Vagina (tissue), 2 donors: ENCODE results near the gene CHD9NB. TPM values are rescaled to one million over a fixed set of nuclear protein-coding genes. Genes with fewer than 3 reads are reported as not detected.
"Not testable (repeated sequence)": the region's sequence is repeated elsewhere in the genome, so short reads cannot be mapped to it uniquely, and the experiment has no call there.

Source experiments
- DNase-seq, 2 donors: peaks; one replicate each; pipeline ENCODE4 v3.0.0-alpha.2; 2017; ENCODE audit errors: extremely low spot score in 2 of 2
- H3K27ac ChIP-seq: fragments of 200-600 bp; sonication (generic); one replicate; pipeline ENCODE4 v1.5.1; 2019
- H3K27me3 ChIP-seq: fragments of 200-600 bp; sonication (generic); one replicate; pipeline ENCODE4 v1.5.1; 2019
- H3K36me3 ChIP-seq, 2 donors: fragments of 200-600 bp; sonication (generic); one replicate each; pipeline ENCODE4 v1.5.1; 2017 to 2019
- H3K4me1 ChIP-seq: fragments of 200-600 bp; sonication (generic); one replicate; pipeline ENCODE4 v1.5.1; 2019
- H3K4me3 ChIP-seq, 2 donors: fragments of 200-600 bp; sonication (generic); 1 replicate in 1 of 2; 2 replicates in 1 of 2; pipeline ENCODE4 v1.5.1; 2016 to 2019
- H3K9me3 ChIP-seq: fragments of 200-600 bp; sonication (generic); one replicate; pipeline ENCODE4 v1.5.1; 2019
- CTCF ChIP-seq, 3 experiments: fragments of 450-650 bp in 2 of 3; fragments of 200-600 bp in 1 of 3; sonication (generic) in 1 of 3; IDR thresholded peaks; one replicate each; pipeline ENCODE4 v1.5.1; 2017 to 2019; ENCODE audit warnings: antibody characterized with exemption in 3 of 3, mild to moderate bottlenecking in 2 of 3, moderate library complexity in 2 of 3
- POLR2A ChIP-seq, 2 donors: fragments of 450-650 bp; IDR thresholded peaks; one replicate each; pipeline ENCODE4 v1.6.1; 2017; ENCODE audit warnings: antibody characterized with exemption in 2 of 2, mild to moderate bottlenecking in 2 of 2, moderate library complexity in 2 of 2
- POLR2AphosphoS5 ChIP-seq, 2 donors: sonication (generic); formaldehyde crosslinking; IDR thresholded peaks; one replicate each; pipeline ENCODE4 v1.9.0; 2017; ENCODE audit warnings: antibody characterized with exemption in 2 of 2, mild to moderate bottlenecking in 2 of 2, low read depth in 1 of 2; ENCODE audit not compliant: insufficient read depth in 1 of 2
- intact Hi-C: fragments of 100-400 bp; cut with DNase I; formaldehyde crosslinking; loops from one replicate; pipeline ENCODE4 v1.15.1; 2023
- total RNA-seq: library from RNA; depleted of rRNA; stranded (reverse); fragments of >200 nt; gene quantifications from one replicate; pipeline ENCODE4 v1.2.3, GENCODE V29; 2016

CHD9NB gene
- total RNA-seq, 1 donor from 2014 or later: not detected

- peaks cover 44% of the 10 kb centered on the region for H3K4me1 ChIP-seq
- no peaks in the 10 kb centered on the region for H3K36me3 ChIP-seq
- DNase-seq: no peak
- H3K27ac ChIP-seq: peak overlapping the region; percentile 80
- intact Hi-C loops: no loop called here
- TF ChIP-seq POLR2AphosphoS5 (IDR thresholded peaks at IDR 0.05; ENCODE audit: insufficient read depth in 1 of 2, low read depth in 1 of 2) (no peak), CTCF (IDR thresholded peaks at IDR 0.05) (no peak), POLR2A (IDR thresholded peaks at IDR 0.05) (no peak)
- H3K27me3 ChIP-seq: no peaks in the 10 kb centered on the region
- no peaks in the 10 kb centered on the region for H3K9me3 ChIP-seq
- peak overlapping the region in 1 of 2 donors; percentile 31 for H3K4me3 ChIP-seq
Measured at GRCh38 chr16:53042235-53042701, 10.4 kb downstream of the CHD9NB start.

GRCh38 chr16:53041320-53042051, 11.2 kb downstream of the CHD9NB start:
- H3K27ac ChIP-seq: peak overlapping the region; percentile 80
- DNase-seq: peak in 1 of 2 donors; percentile 92
- H3K4me1 ChIP-seq: peaks cover 44% of the 10 kb centered on the region
- no peaks in the 10 kb centered on the region for H3K36me3 ChIP-seq
- intact Hi-C loops: no loop called here
- H3K4me3 ChIP-seq: peak overlapping the region in 1 of 2 donors; percentile 31
- H3K9me3 ChIP-seq: no peaks in the 10 kb centered on the region
- no peaks in the 10 kb centered on the region for H3K27me3 ChIP-seq
- TF ChIP-seq POLR2A (IDR thresholded peaks at IDR 0.05) (no peak), POLR2AphosphoS5 (IDR thresholded peaks at IDR 0.05; ENCODE audit: insufficient read depth in 1 of 2, low read depth in 1 of 2) (peak; percentile 60 to 78)

- DNase-seq: no peak
- Histone ChIP-seq H3K4me3 (no peak overlapping the region), H3K27ac (peak overlapping the region; percentile 80), H3K9me3 (no peaks in the 10 kb centered on the region), H3K36me3 (no peaks in the 10 kb centered on the region), H3K4me1 (peaks cover 44% of the 10 kb centered on the region), H3K27me3 (no peaks in the 10 kb centered on the region)
- intact Hi-C loops: no loop called here
- no peak for TF ChIP-seq POLR2AphosphoS5 (IDR thresholded peaks at IDR 0.05; ENCODE audit: insufficient read depth in 1 of 2, low read depth in 1 of 2)
- TF ChIP-seq POLR2A (IDR thresholded peaks at IDR 0.05): no peak
Measured at GRCh38 chr16:53040788-53041187, 11.9 kb downstream of the CHD9NB start.

- intact Hi-C loops, DNase-seq, H3K36me3 ChIP-seq, H3K27ac ChIP-seq, H3K27me3 ChIP-seq, H3K4me1 ChIP-seq, H3K4me3 ChIP-seq, H3K9me3 ChIP-seq: not testable (repeated sequence)
Measured at GRCh38 chr16:53036711-53037110, 16.0 kb downstream of the CHD9NB start.

GRCh38 chr16:53036066-53036465, 16.6 kb downstream of the CHD9NB start:
- no peaks in the 10 kb centered on the region for H3K9me3 ChIP-seq
- H3K27me3 ChIP-seq: no peaks in the 10 kb centered on the region
- peaks cover 3% of the 10 kb centered on the region for H3K4me1 ChIP-seq
- no peaks in the 10 kb centered on the region for H3K36me3 ChIP-seq
- intact Hi-C loops: no loop called here
- H3K27ac ChIP-seq: no peak overlapping the region
- no peak for DNase-seq
- no peak overlapping the region for H3K4me3 ChIP-seq
- TF ChIP-seq POLR2A (IDR thresholded peaks at IDR 0.05) (no peak), CTCF (IDR thresholded peaks at IDR 0.05) (no peak), POLR2AphosphoS5 (IDR thresholded peaks at IDR 0.05; ENCODE audit: insufficient read depth in 1 of 2, low read depth in 1 of 2) (no peak)

GRCh38 chr16:53035176-53035942, 17.3 kb downstream of the CHD9NB start:
- H3K4me3 ChIP-seq: no peak overlapping the region
- no peaks in the 10 kb centered on the region for H3K9me3 ChIP-seq
- intact Hi-C loops: no loop called here
- H3K36me3 ChIP-seq: no peaks in the 10 kb centered on the region
- TF ChIP-seq CTCF (IDR thresholded peaks at IDR 0.05) (no peak), POLR2A (IDR thresholded peaks at IDR 0.05) (no peak), POLR2AphosphoS5 (IDR thresholded peaks at IDR 0.05; ENCODE audit: insufficient read depth in 1 of 2, low read depth in 1 of 2) (no peak)
- H3K27me3 ChIP-seq: no peaks in the 10 kb centered on the region
- H3K4me1 ChIP-seq: no peaks in the 10 kb centered on the region
- DNase-seq: no peak
- no peak overlapping the region for H3K27ac ChIP-seq
